Cardiac muscle cell (in vitro differentiated cells and primary cell): Measurements from ENCODE around the gene KPNB1. TPM values are rescaled to one million over a fixed set of nuclear protein-coding genes. Genes with fewer than 3 reads are reported as not detected.

Experiments used
- DNase-seq, 2 donors: peaks; one replicate each; pipeline versions ENCODE4 v3.0.0 to v3.0.0-alpha.2; 2010 to 2017; ENCODE audit warnings: low read depth in 1 of 2, low spot score in 1 of 2
- H3K27ac ChIP-seq: fragments of 200-600 bp; sonication (generic); 2 replicates; pipeline ENCODE4 v1.5.1; 2016
- H3K27me3 ChIP-seq: fragments of 200-600 bp; sonication (generic); 2 replicates; pipeline ENCODE4 v1.6.0; 2016; ENCODE audit warnings: control low read depth
- H3K36me3 ChIP-seq: fragments of 200-600 bp; sonication (generic); 2 replicates; pipeline ENCODE4 v1.5.1; 2016; ENCODE audit warnings: control low read depth
- H3K4me1 ChIP-seq: fragments of 200-600 bp; sonication (generic); 2 replicates; pipeline ENCODE4 v1.8.1; 2017; ENCODE audit warnings: low read depth, mild to moderate bottlenecking, mixed run types
- H3K4me3 ChIP-seq: fragments of 200-600 bp; sonication (generic); 2 replicates; pipeline ENCODE4 v1.5.1; 2016; ENCODE audit warnings: mild to moderate bottlenecking
- H3K9me3 ChIP-seq: fragments of 200-600 bp; sonication (generic); 2 replicates; pipeline ENCODE4 v1.5.1; 2017; ENCODE audit warnings: low read depth, mild to moderate bottlenecking, control low read depth
- polyA plus RNA-seq: library from polyadenylated mRNA; unstranded; fragments of >200 nt; fragmentation: Nextera tagmentation; extraction: Ambion mirVana; gene quantifications from 2 replicates; pipeline ENCODE4 v1.2.1, GENCODE V29; 2016
- total RNA-seq: library from RNA; depleted of rRNA; stranded (reverse); fragments of >200 nt; gene quantifications from 2 replicates; pipeline ENCODE4 v1.2.3, GENCODE V29; 2016
- TF ChIP-seq, protein P1 (sequence below): IDR thresholded peaks from 2 replicates; pipeline ENCODE4 v1.5.1; 2012; ENCODE audit warnings: low read depth, mild to moderate bottlenecking, low read length

Gene KPNB1
- total and polyA plus RNA-seq, 2 experiments from 2014 or later, result 125 to 218 TPM

- TF ChIP-seq, protein P1, sequence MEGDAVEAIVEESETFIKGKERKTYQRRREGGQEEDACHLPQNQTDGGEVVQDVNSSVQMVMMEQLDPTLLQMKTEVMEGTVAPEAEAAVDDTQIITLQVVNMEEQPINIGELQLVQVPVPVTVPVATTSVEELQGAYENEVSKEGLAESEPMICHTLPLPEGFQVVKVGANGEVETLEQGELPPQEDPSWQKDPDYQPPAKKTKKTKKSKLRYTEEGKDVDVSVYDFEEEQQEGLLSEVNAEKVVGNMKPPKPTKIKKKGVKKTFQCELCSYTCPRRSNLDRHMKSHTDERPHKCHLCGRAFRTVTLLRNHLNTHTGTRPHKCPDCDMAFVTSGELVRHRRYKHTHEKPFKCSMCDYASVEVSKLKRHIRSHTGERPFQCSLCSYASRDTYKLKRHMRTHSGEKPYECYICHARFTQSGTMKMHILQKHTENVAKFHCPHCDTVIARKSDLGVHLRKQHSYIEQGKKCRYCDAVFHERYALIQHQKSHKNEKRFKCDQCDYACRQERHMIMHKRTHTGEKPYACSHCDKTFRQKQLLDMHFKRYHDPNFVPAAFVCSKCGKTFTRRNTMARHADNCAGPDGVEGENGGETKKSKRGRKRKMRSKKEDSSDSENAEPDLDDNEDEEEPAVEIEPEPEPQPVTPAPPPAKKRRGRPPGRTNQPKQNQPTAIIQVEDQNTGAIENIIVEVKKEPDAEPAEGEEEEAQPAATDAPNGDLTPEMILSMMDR, result no peak
- H3K27me3 ChIP-seq, result no peaks in the 10 kb centered on the region
- peaks cover 92% of the 10 kb centered on the region for H3K36me3 ChIP-seq
- no peaks in the 10 kb centered on the region for H3K9me3 ChIP-seq
- H3K4me1 ChIP-seq, result peaks cover 16% of the 10 kb centered on the region
- DNase-seq, result no peak
- no peak overlapping the region for H3K4me3 ChIP-seq
- H3K27ac ChIP-seq, result peak overlapping the region; percentile 58
Observed at GRCh38 chr17:47670064-47670463, 20.3 kb downstream of the KPNB1 start.

- Histone ChIP-seq H3K4me1 (peaks cover 39% of the 10 kb centered on the region), H3K27me3 (no peaks in the 10 kb centered on the region), H3K4me3 (no peak overlapping the region), H3K27ac (peak overlapping the region; percentile 90), H3K36me3 (peaks cover 79% of the 10 kb centered on the region), H3K9me3 (no peaks in the 10 kb centered on the region)
- TF ChIP-seq, protein P1, result no peak
- DNase-seq, result no peak
Observed at GRCh38 chr17:47674499-47674898, 24.8 kb downstream of the KPNB1 start.

DNA sequence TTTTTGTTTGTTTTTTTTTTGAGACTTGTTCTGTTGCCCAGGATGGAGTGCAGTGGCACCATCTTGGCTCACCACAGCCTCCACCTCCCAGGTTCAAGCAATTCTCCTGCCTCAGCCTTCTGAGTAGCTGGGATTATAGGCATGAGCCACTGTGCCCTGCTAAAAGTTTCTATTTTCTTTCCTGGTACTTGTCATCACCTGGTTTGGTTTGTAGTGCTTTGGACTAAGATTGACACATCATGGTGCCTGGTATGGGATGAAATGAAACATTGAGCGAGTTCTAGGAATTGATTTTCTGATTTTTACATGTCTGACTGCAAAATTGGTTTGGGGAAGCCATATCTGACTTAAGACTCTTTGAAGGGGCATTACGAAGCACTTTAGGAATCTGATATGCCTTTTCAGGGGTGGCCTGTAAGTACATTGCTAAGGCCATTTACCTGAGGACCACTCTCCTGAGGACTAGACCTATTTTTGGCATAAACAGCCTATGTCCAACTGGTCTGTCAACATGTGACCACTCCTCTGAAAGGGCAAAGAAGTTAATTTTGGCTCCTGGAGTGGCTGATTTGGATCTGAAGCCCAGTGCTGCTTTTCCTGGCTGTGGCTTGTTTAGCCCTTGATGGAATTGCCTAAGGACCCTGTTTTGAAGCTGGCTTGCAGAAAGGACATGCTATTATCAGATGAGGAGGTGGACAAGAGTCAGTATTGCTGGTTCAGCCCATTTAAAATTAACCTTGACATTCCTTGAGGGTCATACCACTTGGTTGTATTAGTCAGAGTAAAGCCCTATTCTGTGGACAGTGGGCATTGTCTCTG lies 25.9 kb downstream of the KPNB1 start:
- Histone ChIP-seq H3K27me3 (no peaks in the 10 kb centered on the region), H3K36me3 (peaks cover 79% of the 10 kb centered on the region), H3K4me1 (peaks cover 39% of the 10 kb centered on the region), H3K27ac (peak overlapping the region; percentile 90), H3K9me3 (no peaks in the 10 kb centered on the region), H3K4me3 (no peak overlapping the region)
- DNase-seq, result peak in 1 of 2 donors; percentile 63
- TF ChIP-seq, protein P1, result no peak

- Histone ChIP-seq H3K9me3 (no peaks in the 10 kb centered on the region), H3K27ac (peak overlapping the region; percentile 90), H3K4me3 (no peak overlapping the region), H3K27me3 (no peaks in the 10 kb centered on the region), H3K4me1 (peaks cover 39% of the 10 kb centered on the region), H3K36me3 (peaks cover 75% of the 10 kb centered on the region)
- TF ChIP-seq, protein P1, result no peak
- DNase-seq, result no peak
Observed at GRCh38 chr17:47676199-47676472, 26.4 kb downstream of the KPNB1 start.

DNA sequence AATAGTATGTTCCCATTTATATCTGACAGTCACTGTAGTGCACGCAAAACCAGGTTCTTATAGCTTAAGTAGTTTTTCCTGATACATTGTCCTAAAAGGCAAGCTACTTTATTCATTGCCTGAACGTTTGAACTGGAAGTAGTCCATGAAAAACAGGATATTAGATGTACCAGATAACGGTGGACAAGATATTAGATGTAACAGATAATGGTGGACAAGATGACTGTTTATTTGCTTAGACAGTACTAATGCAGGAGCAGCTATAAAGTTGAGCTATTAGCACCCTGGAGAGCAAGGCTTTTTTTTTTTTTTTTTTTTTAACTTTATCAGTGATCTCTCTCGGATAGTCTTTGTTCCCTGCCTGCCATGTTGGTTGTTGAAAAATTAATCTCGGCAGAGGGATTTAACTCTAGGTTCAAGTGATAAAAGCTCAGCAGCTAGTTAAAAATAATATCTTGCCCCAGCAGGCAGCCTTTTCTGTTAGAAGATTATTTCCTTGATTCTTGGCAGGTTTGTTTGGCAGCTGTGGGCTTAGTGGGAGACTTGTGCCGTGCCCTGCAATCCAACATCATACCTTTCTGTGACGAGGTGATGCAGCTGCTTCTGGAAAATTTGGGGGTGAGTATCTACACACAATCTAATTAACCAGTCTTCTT lies 26.9 kb downstream of the KPNB1 start:
- H3K9me3 ChIP-seq, result no peaks in the 10 kb centered on the region
- DNase-seq, result no peak
- peak overlapping the region; percentile 90 for H3K27ac ChIP-seq
- H3K4me1 ChIP-seq, result peaks cover 39% of the 10 kb centered on the region
- H3K27me3 ChIP-seq, result no peaks in the 10 kb centered on the region
- TF ChIP-seq, protein P1, result no peak
- H3K36me3 ChIP-seq, result peaks cover 71% of the 10 kb centered on the region
- no peak overlapping the region for H3K4me3 ChIP-seq
